Measurements from ENCODE around the gene TMEM86A. TPM values are rescaled to one million over a fixed set of nuclear protein-coding genes. Genes with fewer than 3 reads are reported as not detected.

The TMEM86A gene
- polyA plus RNA-seq, 2 of the 4 experiments (the other 2 are of a cell fraction) = 0.10 to 0.41 TPM

GRCh38 chr11:18704045-18704645, 5.6 kb downstream of the TMEM86A start:
- WGBS (ENCODE audit: missing lambda C conversion rate) = 65% methylated on average over 5 of the region's 5 CpGs
- ChIA-PET POLR2A (no interaction called here), CTCF (interaction anchor here (1.2 to 2.7 kb wide), 5 partner anchors 9 to 71 kb away, joined by 3 to 17 read pairs (median 7); no protein-coding TSS in a partner anchor)
- H3K4me3 ChIP-seq = no peak overlapping the region
- FAIRE-seq (no peak), ATAC-seq (no peak), DNase-seq (ENCODE audit: low read depth in 1 of 2, low spot score in 1 of 2) (no peak)
- TF ChIP-seq JUN (IDR thresholded peaks at IDR 0.05) (no peak), SMC3 (IDR thresholded peaks at IDR 0.05) (no peak), FOSB (CRISPR knock-in tag; IDR thresholded peaks at IDR 0.05) (no peak), KDM1A (IDR thresholded peaks at IDR 0.05; ENCODE audit: low read depth) (no peak), MAZ (IDR thresholded peaks at IDR 0.05; ENCODE audit: borderline replicate concordance, low read depth, low read length) (no peak), CBX2 (IDR thresholded peaks at IDR 0.05; ENCODE audit: borderline replicate concordance, low read depth) (no peak), GATA3 (IDR thresholded peaks at IDR 0.05; ENCODE audit: borderline replicate concordance) (no peak), ESRRA (IDR thresholded peaks at IDR 0.05; ENCODE audit: borderline replicate concordance, low read length) (no peak), NR3C1 (IDR thresholded peaks at IDR 0.05) (no peak), BCL3 (IDR thresholded peaks at IDR 0.05) (no peak), TP53 (CRISPR knock-in tag; IDR thresholded peaks at IDR 0.05) (no peak), MAFK (IDR thresholded peaks at IDR 0.05; ENCODE audit: partially characterized antibody) (no peak), CTCF (IDR thresholded peaks at IDR 0.05) (no peak), CHD2 (IDR thresholded peaks at IDR 0.05; ENCODE audit: low read length, partially characterized antibody) (no peak)
- no peaks in the 10 kb centered on the region for H3K4me1 ChIP-seq
- no peak overlapping the region for H3K27ac ChIP-seq
- H3K9me3 ChIP-seq = no peaks in the 10 kb centered on the region
- H3K4me2 ChIP-seq = no peak overlapping the region

- H3K4me3 ChIP-seq = no peak overlapping the region
- ATAC-seq (no peak), FAIRE-seq (no peak), DNase-seq (ENCODE audit: low read depth in 1 of 2, low spot score in 1 of 2) (no peak)
- 29% methylated on average over 1 of the region's 1 CpG for WGBS (ENCODE audit: missing lambda C conversion rate)
- ChIA-PET POLR2A (no interaction called here), CTCF (interaction anchor here (0.6 to 2.7 kb wide), 7 partner anchors 8 to 337 kb away, joined by 3 to 17 read pairs (median 4); no protein-coding TSS in a partner anchor)
- H3K4me1 ChIP-seq = no peaks in the 10 kb centered on the region
- H3K4me2 ChIP-seq = no peak overlapping the region
- TF ChIP-seq HDAC2 (IDR thresholded peaks at IDR 0.05) = no peak
- no peak for TF ChIP-seq RCOR1 (IDR thresholded peaks at IDR 0.05; ENCODE audit: low read depth, low read length)
- TF ChIP-seq HOXB13 (CRISPR knock-in tag; IDR thresholded peaks at IDR 0.05; ENCODE audit: low read depth) = no peak
- TF ChIP-seq FOSL2 (IDR thresholded peaks at IDR 0.05) = no peak
- TF ChIP-seq FOSL2 (CRISPR knock-in tag; IDR thresholded peaks at IDR 0.05) = no peak
- TF ChIP-seq MAZ (IDR thresholded peaks at IDR 0.05; ENCODE audit: borderline replicate concordance, low read depth, low read length) = no peak
- no peak for TF ChIP-seq CHD2 (IDR thresholded peaks at IDR 0.05; ENCODE audit: low read length, partially characterized antibody)
- TF ChIP-seq CBX2 (IDR thresholded peaks at IDR 0.05; ENCODE audit: borderline replicate concordance, low read depth) = no peak
- no peak for TF ChIP-seq TP53 (CRISPR knock-in tag; IDR thresholded peaks at IDR 0.05)
- no peak for TF ChIP-seq RFX5 (IDR thresholded peaks at IDR 0.05)
- H3K9me3 ChIP-seq = no peaks in the 10 kb centered on the region
- H3K27ac ChIP-seq = no peak overlapping the region
Observed at GRCh38 chr11:18704698-18705097, 6.1 kb downstream of the TMEM86A start.

DNA sequence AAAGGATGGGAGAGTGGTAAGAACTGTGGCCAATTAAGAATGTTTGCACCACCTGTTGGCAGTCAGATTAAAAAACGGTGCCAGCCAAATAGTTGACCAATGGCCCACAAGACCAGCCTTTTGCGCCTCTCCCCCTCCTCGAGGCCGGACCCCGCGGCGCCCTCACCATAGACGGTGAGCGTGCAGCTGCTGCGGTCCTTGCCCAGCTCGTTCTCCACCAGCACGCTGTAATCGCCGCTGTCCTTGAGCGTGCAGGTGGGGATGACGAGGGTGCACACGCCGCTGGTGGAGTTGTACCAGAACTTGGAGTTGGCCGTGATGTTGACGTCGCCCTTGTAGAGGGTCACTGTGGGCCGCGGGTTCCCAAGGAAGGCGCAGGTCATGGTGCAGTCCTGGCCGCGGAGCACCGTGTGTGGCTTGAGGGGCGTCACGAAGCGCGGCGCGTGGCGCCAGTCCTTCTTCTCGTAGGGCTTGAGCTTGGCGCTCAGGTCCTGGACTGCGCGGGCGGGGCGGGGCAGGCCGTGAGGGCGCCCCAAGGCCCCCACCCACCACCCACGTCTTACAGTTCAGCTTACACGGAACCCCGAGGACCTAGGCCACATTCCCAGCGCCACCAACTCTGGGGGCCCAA, 7.2 kb downstream of the TMEM86A start:
- no peak overlapping the region for H3K4me3 ChIP-seq
- no peak for FAIRE-seq

More for the DNA sequence above, 7.2 kb downstream of the TMEM86A start:
- Histone ChIP-seq H3K27ac (no peak overlapping the region), H3K4me2 (no peak overlapping the region), H3K4me1 (no peaks in the 10 kb centered on the region), H3K9me3 (no peaks in the 10 kb centered on the region)
- TF ChIP-seq FOSL2 (IDR thresholded peaks at IDR 0.05) (no peak), FOSL2 (CRISPR knock-in tag; IDR thresholded peaks at IDR 0.05) (no peak), CHD2 (IDR thresholded peaks at IDR 0.05; ENCODE audit: low read length, partially characterized antibody) (no peak), ZC3H11A (IDR thresholded peaks at IDR 0.05) (no peak), ZNF302 (CRISPR knock-in tag; IDR thresholded peaks at IDR 0.05) (no peak), CBX2 (IDR thresholded peaks at IDR 0.05; ENCODE audit: borderline replicate concordance, low read depth) (no peak), KDM1A (IDR thresholded peaks at IDR 0.05; ENCODE audit: low read depth) (no peak), JUN (IDR thresholded peaks at IDR 0.05) (no peak)
- TF ChIP-seq, protein P1, sequence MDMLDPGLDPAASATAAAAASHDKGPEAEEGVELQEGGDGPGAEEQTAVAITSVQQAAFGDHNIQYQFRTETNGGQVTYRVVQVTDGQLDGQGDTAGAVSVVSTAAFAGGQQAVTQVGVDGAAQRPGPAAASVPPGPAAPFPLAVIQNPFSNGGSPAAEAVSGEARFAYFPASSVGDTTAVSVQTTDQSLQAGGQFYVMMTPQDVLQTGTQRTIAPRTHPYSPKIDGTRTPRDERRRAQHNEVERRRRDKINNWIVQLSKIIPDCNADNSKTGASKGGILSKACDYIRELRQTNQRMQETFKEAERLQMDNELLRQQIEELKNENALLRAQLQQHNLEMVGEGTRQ (IDR thresholded peaks at IDR 0.05) = no peak
- ChIA-PET CTCF (interaction anchor here (0.6 to 2.7 kb wide), 6 partner anchors 16 to 59 kb away, joined by 3 to 17 read pairs (median 5); no protein-coding TSS in a partner anchor), POLR2A (no interaction called here)
- no peak for DNase-seq (ENCODE audit: low read depth in 1 of 2, low spot score in 1 of 2)
- no peak for ATAC-seq
- WGBS (ENCODE audit: missing lambda C conversion rate) = 71% methylated on average over 36 of the region's 46 CpGs
